Ovary (tissue), 9 donors: ENCODE measurements around the gene TRPM4. TPM values are rescaled to one million over a fixed set of nuclear protein-coding genes. Genes with fewer than 3 reads are reported as not detected.
A peak's percentile ranks its signal among the peaks of the same experiment; 100 is the strongest.

Experiments used
- DNase-seq, 5 donors: peaks; one replicate each; pipeline ENCODE4 v3.0.0-alpha.2; 2019 to 2020
- H3K27ac ChIP-seq, 2 donors: fragments of 200-600 bp; one replicate each; pipeline versions ENCODE4 v1.5.1 to v1.8.0; 2019 to 2022
- H3K27me3 ChIP-seq: fragments of 200-600 bp; one replicate; pipeline ENCODE4 v1.8.0; 2022
- H3K36me3 ChIP-seq: fragments of 200-600 bp; sonication (generic); one replicate; pipeline ENCODE4 v1.5.1; 2019
- H3K4me1 ChIP-seq: one replicate; pipeline ENCODE4 v1.8.1; 2013; ENCODE audit warnings: mild to moderate bottlenecking, moderate library complexity; ENCODE audit not compliant: insufficient read depth
- H3K4me3 ChIP-seq: fragments of 200-600 bp; sonication (generic); one replicate; pipeline ENCODE4 v1.5.1; 2017
- H3K9me3 ChIP-seq, 2 donors: fragments of 200-600 bp in 1 of 2; sonication (generic) in 1 of 2; one replicate each; pipeline versions ENCODE4 v1.5.1 to v1.8.1; 2013 to 2019; ENCODE audit warnings: mild to moderate bottlenecking in 1 of 2, moderate library complexity in 1 of 2
- CTCF ChIP-seq, 3 donors: fragments of 450-650 bp in 2 of 3; fragments of 200-600 bp in 1 of 3; IDR thresholded peaks; one replicate each; pipeline versions ENCODE4 v1.5.1 to v1.8.0; 2016 to 2022; ENCODE audit warnings: antibody characterized with exemption in 3 of 3, mild to moderate bottlenecking in 1 of 3
- EP300 ChIP-seq: sonication (generic); formaldehyde crosslinking; IDR thresholded peaks from one replicate; pipeline ENCODE4 v1.6.1; 2017; ENCODE audit warnings: antibody characterized with exemption
- POLR2A ChIP-seq: fragments of 450-650 bp; IDR thresholded peaks from one replicate; pipeline ENCODE4 v1.6.1; 2017; ENCODE audit warnings: antibody characterized with exemption, mild to moderate bottlenecking, moderate library complexity
- WGBS, 3 donors: extraction: QIAGEN DNeasy Blood & Tissue Kit in 1 of 3; methylation state at CpG; one replicate each; pipeline versions ENCODE4 v1.1.5 to v1.1.7; 2013 to 2017; 5-methylcytosine and 5-hydroxymethylcytosine counted together
- intact Hi-C, 4 donors: fragments of 100-400 bp; cut with DNase I; formaldehyde crosslinking; loops; one replicate each; pipeline versions ENCODE4 v1.11.0 to v1.15.1; 2022 to 2023
- polyA plus RNA-seq, 2 donors: library from polyadenylated mRNA; stranded (reverse); fragments of 200-250 nt in 1 of 2; fragments of 350-450 nt in 1 of 2; fragmentation: Illumina TruSeq in 1 of 2; extraction: RNeasy Lipid Tissue Mini Kit (QIAGEN cat#74804) in 1 of 2; gene quantifications; one replicate each; pipeline ENCODE4 v1.2.3, GENCODE V29; 2013 to 2014
- total RNA-seq, 7 donors: library from RNA; depleted of rRNA in 2 of 7; stranded (reverse); fragments of >200 nt in 2 of 7; fragmentation: NEBNext Ultra II Directional in 3 of 7; extraction: Animal tissue kit (Norgen Biotek cat#: 25700) in 3 of 7; gene quantifications; one replicate each; pipeline versions ENCODE4 v1.1.0 to v1.2.4, GENCODE V29; 2016 to 2023
- donor health status: DM: no; HTN: no; CAD: no; lungs with moderate emphysema.
- donor health status: DM: no; HTN: no; CAD: no.
- donor health status: Bipolar disorder and iron deficiency.
- donor health status: DM: yes; HTN: yes; CAD: no.
- donor health status: DM: no; HTN: no; CAD: no.
- donor health status: DM: yes; HTN: yes; CAD: no.

Gene TRPM4
- total and polyA plus RNA-seq, 9 donors = 1.1 to 12.2 (median 5.1) TPM

- H3K4me3 ChIP-seq = no peak overlapping the region
- no peak overlapping the region for H3K27ac ChIP-seq
- intact Hi-C loops = no loop called here
- no peaks in the 10 kb centered on the region for H3K36me3 ChIP-seq
- WGBS, 3 donors = 92 to 95% (median 94%) methylated on average over 24 of the region's 24 CpGs
- H3K9me3 ChIP-seq = no peaks in the 10 kb centered on the region
- DNase-seq = no peak
- peaks cover 12% of the 10 kb centered on the region for H3K4me1 ChIP-seq
- H3K27me3 ChIP-seq = no peaks in the 10 kb centered on the region
- TF ChIP-seq POLR2A = no peak
- TF ChIP-seq CTCF (IDR thresholded peaks at IDR 0.05) = no peak
- no peak for TF ChIP-seq EP300
Observed at GRCh38 chr19:49130325-49130724, 27.3 kb upstream of the TRPM4 start.

- H3K27ac ChIP-seq = no peak overlapping the region
- no peaks in the 10 kb centered on the region for H3K9me3 ChIP-seq
- DNase-seq = peak in 3 of 5 donors; percentile 50 to 57 (median 50)
- peak overlapping the region; percentile 23 for H3K4me3 ChIP-seq
- no peaks in the 10 kb centered on the region for H3K36me3 ChIP-seq
- TF ChIP-seq EP300 = no peak
- no peak for TF ChIP-seq POLR2A
- TF ChIP-seq CTCF (IDR thresholded peaks at IDR 0.05) = no peak
- intact Hi-C loops = no loop called here
- peaks cover 10% of the 10 kb centered on the region for H3K4me1 ChIP-seq
- 14 to 21% (median 18%) methylated on average over 49 of the region's 49 CpGs for WGBS, 3 donors
- no peaks in the 10 kb centered on the region for H3K27me3 ChIP-seq
Observed at GRCh38 chr19:49132974-49133609, 24.5 kb upstream of the TRPM4 start.

GRCh38 chr19:49133621-49134454 is 23.8 kb upstream of the TRPM4 start:
- Histone ChIP-seq H3K36me3 (no peaks in the 10 kb centered on the region), H3K27ac (no peak overlapping the region), H3K27me3 (no peaks in the 10 kb centered on the region), H3K4me3 (peak overlapping the region; percentile 3), H3K9me3 (no peaks in the 10 kb centered on the region), H3K4me1 (peaks cover 7% of the 10 kb centered on the region)
- TF ChIP-seq EP300 = no peak
- no peak for TF ChIP-seq POLR2A
- peak in 1 of 3 donors; percentile 19 for TF ChIP-seq CTCF (IDR thresholded peaks at IDR 0.05)
- peak; percentile 65 to 89 (median 78) for DNase-seq
- WGBS, 3 donors = 15 to 30% (median 21%) methylated on average over 42 of the region's 42 CpGs
- intact Hi-C loops = no loop called here

GRCh38 chr19:49135686-49136085 is 21.9 kb upstream of the TRPM4 start:
- TF ChIP-seq POLR2A = no peak
- no peak for TF ChIP-seq EP300
- TF ChIP-seq CTCF (IDR thresholded peaks at IDR 0.05) = no peak
- no peak for DNase-seq
- WGBS, 3 donors = 82 to 87% (median 87%) methylated on average over 5 of the region's 5 CpGs
- Histone ChIP-seq H3K27me3 (no peaks in the 10 kb centered on the region), H3K4me1 (peaks cover 7% of the 10 kb centered on the region), H3K4me3 (no peak overlapping the region), H3K9me3 (no peaks in the 10 kb centered on the region), H3K36me3 (no peaks in the 10 kb centered on the region), H3K27ac (no peak overlapping the region)
- intact Hi-C loops = no loop called here
